Ishikawa (cell line): ENCODE measurements around the gene PDE4D.

Source experiments
- CEBPB ChIP-seq: IDR thresholded peaks from 2 replicates; pipeline ENCODE4 v1.6.1; 2012
- EP300 ChIP-seq: IDR thresholded peaks from 2 replicates; pipeline ENCODE4 v1.6.1; 2012; ENCODE audit warnings: borderline replicate concordance
- FOXM1 ChIP-seq: IDR thresholded peaks from 2 replicates; pipeline ENCODE4 v1.6.1; 2012; ENCODE audit warnings: low read depth, borderline replicate concordance
- NFIC ChIP-seq: IDR thresholded peaks from 2 replicates; pipeline ENCODE4 v1.6.1; 2012
- RAD21 ChIP-seq: IDR thresholded peaks from 2 replicates; pipeline ENCODE4 v1.6.1; 2012; ENCODE audit warnings: low read depth
- REST ChIP-seq: IDR thresholded peaks from 2 replicates; pipeline ENCODE4 v1.6.1; 2012; ENCODE audit warnings: low read depth, mild to moderate bottlenecking
- TAF1 ChIP-seq: IDR thresholded peaks from 2 replicates; pipeline ENCODE4 v1.6.1; 2012; ENCODE audit warnings: low read depth, mild to moderate bottlenecking
- TCF12 ChIP-seq: IDR thresholded peaks from 2 replicates; pipeline ENCODE4 v1.6.1; 2012; ENCODE audit warnings: low read depth
- TEAD4 ChIP-seq: IDR thresholded peaks from 2 replicates; pipeline ENCODE4 v1.6.1; 2012
- YY1 ChIP-seq: IDR thresholded peaks from 2 replicates; pipeline ENCODE4 v1.6.1; 2012; ENCODE audit warnings: low read depth
- ZBTB7A ChIP-seq: IDR thresholded peaks from 2 replicates; pipeline ENCODE4 v1.6.1; 2012; ENCODE audit warnings: low read depth
- TF ChIP-seq, protein P1 (sequence below): IDR thresholded peaks from 2 replicates; pipeline ENCODE4 v1.6.1; 2012
- TF ChIP-seq, protein P2 (sequence below): IDR thresholded peaks from 2 replicates; pipeline ENCODE4 v1.6.1; 2012

GRCh38 chr5:59517926-59518585 lies 375.5 kb downstream of the PDE4D start:
- TF ChIP-seq TAF1 (no peak), TEAD4 (no peak), EP300 (no peak), REST (no peak), RAD21 (no peak), YY1 (no peak), NFIC (no peak), TCF12 (no peak), FOXM1 (no peak), ZBTB7A (no peak), CEBPB (no peak)
- TF ChIP-seq, protein P1, sequence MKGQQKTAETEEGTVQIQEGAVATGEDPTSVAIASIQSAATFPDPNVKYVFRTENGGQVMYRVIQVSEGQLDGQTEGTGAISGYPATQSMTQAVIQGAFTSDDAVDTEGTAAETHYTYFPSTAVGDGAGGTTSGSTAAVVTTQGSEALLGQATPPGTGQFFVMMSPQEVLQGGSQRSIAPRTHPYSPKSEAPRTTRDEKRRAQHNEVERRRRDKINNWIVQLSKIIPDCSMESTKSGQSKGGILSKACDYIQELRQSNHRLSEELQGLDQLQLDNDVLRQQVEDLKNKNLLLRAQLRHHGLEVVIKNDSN: no peak
- TF ChIP-seq, protein P2, sequence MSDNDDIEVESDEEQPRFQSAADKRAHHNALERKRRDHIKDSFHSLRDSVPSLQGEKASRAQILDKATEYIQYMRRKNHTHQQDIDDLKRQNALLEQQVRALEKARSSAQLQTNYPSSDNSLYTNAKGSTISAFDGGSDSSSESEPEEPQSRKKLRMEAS: no peak
